Stomach (tissue), 4 donors: Measurements from ENCODE around the gene OR2L8.

ENCODE experiments used
- POLR2A ChIP-seq, 4 donors: fragments of 450-650 bp; IDR thresholded peaks; one replicate each; pipeline ENCODE4 v1.6.1; 2016; ENCODE audit warnings: antibody characterized with exemption in 4 of 4, control low read depth in 2 of 4, mild to moderate bottlenecking in 1 of 4, moderate library complexity in 1 of 4
- POLR2AphosphoS5 ChIP-seq, 3 donors: sonication (generic); formaldehyde crosslinking; IDR thresholded peaks; one replicate each; pipeline ENCODE4 v1.6.1; 2016; ENCODE audit warnings: antibody characterized with exemption in 3 of 3
- TF ChIP-seq, protein P1 (sequence below), 7 experiments: fragments of 450-650 bp in 4 of 7; fragments of 200-600 bp in 3 of 7; sonication (generic) in 3 of 7; IDR thresholded peaks; one replicate each; pipeline ENCODE4 v1.5.1; 2016 to 2019; ENCODE audit warnings: antibody characterized with exemption in 7 of 7, control low read depth in 2 of 7, mild to moderate bottlenecking in 1 of 7

DNA sequence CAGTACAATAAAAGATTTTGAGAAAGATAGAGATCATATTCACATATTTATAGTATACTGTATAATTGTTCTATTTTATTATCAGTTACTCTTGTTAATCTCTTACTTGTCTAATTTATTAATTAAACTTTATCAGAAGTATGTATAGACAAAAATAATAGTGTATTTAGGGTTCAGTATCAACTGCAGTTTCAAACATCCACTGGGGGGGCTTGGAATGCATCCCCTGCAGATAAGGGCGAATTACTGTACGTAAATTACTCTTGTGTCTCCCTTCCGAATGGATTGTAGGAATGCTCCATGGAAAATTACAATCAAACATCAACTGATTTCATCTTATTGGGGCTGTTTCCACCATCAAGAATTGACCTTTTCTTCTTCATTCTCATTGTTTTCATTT lies at the start of gene OR2L8:
- TF ChIP-seq, protein P1, sequence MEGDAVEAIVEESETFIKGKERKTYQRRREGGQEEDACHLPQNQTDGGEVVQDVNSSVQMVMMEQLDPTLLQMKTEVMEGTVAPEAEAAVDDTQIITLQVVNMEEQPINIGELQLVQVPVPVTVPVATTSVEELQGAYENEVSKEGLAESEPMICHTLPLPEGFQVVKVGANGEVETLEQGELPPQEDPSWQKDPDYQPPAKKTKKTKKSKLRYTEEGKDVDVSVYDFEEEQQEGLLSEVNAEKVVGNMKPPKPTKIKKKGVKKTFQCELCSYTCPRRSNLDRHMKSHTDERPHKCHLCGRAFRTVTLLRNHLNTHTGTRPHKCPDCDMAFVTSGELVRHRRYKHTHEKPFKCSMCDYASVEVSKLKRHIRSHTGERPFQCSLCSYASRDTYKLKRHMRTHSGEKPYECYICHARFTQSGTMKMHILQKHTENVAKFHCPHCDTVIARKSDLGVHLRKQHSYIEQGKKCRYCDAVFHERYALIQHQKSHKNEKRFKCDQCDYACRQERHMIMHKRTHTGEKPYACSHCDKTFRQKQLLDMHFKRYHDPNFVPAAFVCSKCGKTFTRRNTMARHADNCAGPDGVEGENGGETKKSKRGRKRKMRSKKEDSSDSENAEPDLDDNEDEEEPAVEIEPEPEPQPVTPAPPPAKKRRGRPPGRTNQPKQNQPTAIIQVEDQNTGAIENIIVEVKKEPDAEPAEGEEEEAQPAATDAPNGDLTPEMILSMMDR (IDR thresholded peaks at IDR 0.05): no peak
- TF ChIP-seq POLR2AphosphoS5 (IDR thresholded peaks at IDR 0.05): no peak
- no peak for TF ChIP-seq POLR2A (IDR thresholded peaks at IDR 0.05)
